ENCODE measurements around the gene GPC4. TPM values are rescaled to one million over a fixed set of nuclear protein-coding genes. Genes with fewer than 3 reads are reported as not detected.

GPC4 gene
- total and polyA plus RNA-seq, 9 of the 15 experiments (the other 6 are each of a cell fraction or from before 2014, with no cell fraction given): 0.11 TPM; not detected in 8

GRCh38 chrX:133321451-133321850 is 93.8 kb downstream of the GPC4 start (continued):
- no peak for TF ChIP-seq SP2 (IDR thresholded peaks at IDR 0.05; ENCODE audit: extremely low read depth, low read depth, low read length, poor library complexity, severe bottlenecking)

- Histone ChIP-seq H3K4me1 (replicated peaks in 1 of 2; ENCODE audit: control insufficient read depth in 2 of 2, insufficient read depth in 2 of 2, low read length in 2 of 2) (no peaks in the 10 kb centered on the region), H3K9me3 (replicated peaks; ENCODE audit: control insufficient read depth, insufficient read depth, low read depth, low read length) (no peaks in the 10 kb centered on the region), H3K79me2 (ENCODE audit: control insufficient read depth, insufficient read depth, low read length) (no peaks in the 10 kb centered on the region), H4K20me1 (replicated peaks; ENCODE audit: control insufficient read depth, insufficient read depth, low read length) (no peaks in the 10 kb centered on the region), H3K9me1 (ENCODE audit: control insufficient read depth, insufficient read depth, low read length) (no peaks in the 10 kb centered on the region), H3K27me3 (ENCODE audit: control insufficient read depth in 2 of 2, insufficient read depth in 2 of 2, low read length in 2 of 2) (no peaks in the 10 kb centered on the region), H3K4me2 (ENCODE audit: insufficient read depth, low read length) (no peak overlapping the region), H3K27ac (ENCODE audit: extremely low read depth, low read depth, low read length) (no peak overlapping the region), H3K4me3 (no peak overlapping the region), H3K9ac (ENCODE audit: insufficient read depth in 1 of 2, low read depth in 2 of 2, low read length in 2 of 2) (no peak overlapping the region), H2AFZ (ENCODE audit: low read depth, low read length) (no peak overlapping the region), H3K36me3 (ENCODE audit: control insufficient read depth, insufficient read depth, low read length) (no peaks in the 10 kb centered on the region)
- in situ Hi-C loops (cut with MboI) (no loop called here), intact Hi-C loops (cut with micrococcal nuclease) (no loop called here)
- TF ChIP-seq ATF4 (CRISPR knock-in tag; IDR thresholded peaks at IDR 0.05) (no peak), TFAM (CRISPR knock-in tag; conservative IDR thresholded peaks at IDR 0.05) (no peak), ID3 (CRISPR knock-in tag; IDR thresholded peaks at IDR 0.05) (no peak), ID3 (tag; IDR thresholded peaks at IDR 0.05) (no peak), FOXP1 (CRISPR knock-in tag; IDR thresholded peaks at IDR 0.05) (no peak), CUX1 (CRISPR knock-in tag; IDR thresholded peaks at IDR 0.05) (no peak), TSHZ1 (CRISPR knock-in tag; IDR thresholded peaks at IDR 0.05) (no peak)
- ChIA-PET POLR2A (no interaction called here), CTCF (ENCODE audit: low intra/inter-chr PET ratio) (no interaction called here)
- no TSS peak for BruUV-seq (replicated peaks)
- no peak for ATAC-seq
- no peak for DNase-seq (ENCODE audit: extremely low read depth in 1 of 4, low spot score in 3 of 4)
- no peak for FAIRE-seq
Observed at GRCh38 chrX:133314281-133314680, 101.0 kb downstream of the GPC4 start.

Data from K562 (cell line).